ENCODE measurements around the gene EPS8L3.
"Not testable (repeated sequence)": the region's sequence is repeated elsewhere in the genome, so short reads cannot be mapped to it uniquely, and the experiment has no call there.

Gene EPS8L3

GRCh38 chr1:109751531-109752260, 12.0 kb downstream of the EPS8L3 start:
- Mint-ChIP-seq H3K27me3 (ENCODE audit: low read depth, poor library complexity) (peaks cover 27% of the 10 kb centered on the region), H3K27ac (no peak overlapping the region), H3K4me1 (no peaks in the 10 kb centered on the region), H3K4me3 (no peak overlapping the region), H3K9me3 (peaks cover 29% of the 10 kb centered on the region), H3K36me3 (ENCODE audit: low read depth) (peaks cover 4% of the 10 kb centered on the region)
- TF ChIP-seq CTCF (IDR thresholded peaks at IDR 0.05): no peak
- no peak for DNase-seq

- DNase-seq: no peak
- peaks cover 4% of the 10 kb centered on the region for H3K36me3 Mint-ChIP-seq (ENCODE audit: low read depth)
Observed at GRCh38 chr1:109750920-109751319, 12.8 kb downstream of the EPS8L3 start.

GRCh38 chr1:109750241-109750882, 13.4 kb downstream of the EPS8L3 start:
- Mint-ChIP-seq H3K27me3 (ENCODE audit: low read depth, poor library complexity) (peaks cover 27% of the 10 kb centered on the region), H3K4me3 (no peak overlapping the region), H3K4me1 (no peaks in the 10 kb centered on the region), H3K27ac (no peak overlapping the region), H3K9me3 (peaks cover 34% of the 10 kb centered on the region), H3K36me3 (ENCODE audit: low read depth) (peaks cover 4% of the 10 kb centered on the region)
- no peak for DNase-seq
- no peak for TF ChIP-seq CTCF (IDR thresholded peaks at IDR 0.05)

More at GRCh38 chr1:109750920-109751319, 12.8 kb downstream of the EPS8L3 start:
- Mint-ChIP-seq H3K4me1 (no peaks in the 10 kb centered on the region), H3K27me3 (ENCODE audit: low read depth, poor library complexity) (peaks cover 27% of the 10 kb centered on the region), H3K27ac (no peak overlapping the region), H3K9me3 (peaks cover 32% of the 10 kb centered on the region), H3K4me3 (no peak overlapping the region)
- TF ChIP-seq CTCF (IDR thresholded peaks at IDR 0.05): no peak

GRCh38 chr1:109749221-109749620, 14.5 kb downstream of the EPS8L3 start:
- Mint-ChIP-seq H3K4me1 (no peaks in the 10 kb centered on the region), H3K9me3 (peaks cover 40% of the 10 kb centered on the region), H3K27ac (no peak overlapping the region), H3K27me3 (ENCODE audit: low read depth, poor library complexity) (peaks cover 32% of the 10 kb centered on the region), H3K4me3 (no peak overlapping the region), H3K36me3 (ENCODE audit: low read depth) (peaks cover 4% of the 10 kb centered on the region)
- no peak for TF ChIP-seq CTCF (IDR thresholded peaks at IDR 0.05)
- no peak for DNase-seq

GRCh38 chr1:109748311-109748710, 15.4 kb downstream of the EPS8L3 start:
- H3K27me3 Mint-ChIP-seq (ENCODE audit: low read depth, poor library complexity): peaks cover 32% of the 10 kb centered on the region
- H3K36me3 Mint-ChIP-seq (ENCODE audit: low read depth); H3K4me1 Mint-ChIP-seq; H3K27ac Mint-ChIP-seq; DNase-seq; H3K4me3 Mint-ChIP-seq: not testable (repeated sequence)
- H3K9me3 Mint-ChIP-seq: peaks cover 40% of the 10 kb centered on the region

GRCh38 chr1:109740615-109741373, 22.9 kb downstream of the EPS8L3 start, which contains the start of gene GSTM3:
Gene GSTM3 (minus strand): TSS chr1:109741038. CDS start chr1:109740287, 751 bp downstream.
- H3K4me3 Mint-ChIP-seq: peak within 1 kb of the TSS; percentile 84
- peaks cover 17% of the 10 kb centered on the region for H3K4me1 Mint-ChIP-seq
- H3K27ac Mint-ChIP-seq: no peak within 1 kb of the TSS
- no peak for TF ChIP-seq CTCF (IDR thresholded peaks at IDR 0.05)
- H3K36me3 Mint-ChIP-seq (ENCODE audit: low read depth): peaks cover 23% of the 10 kb centered on the region
- H3K9me3 Mint-ChIP-seq: peaks cover 8% of the 10 kb centered on the region
- no peak for DNase-seq
- H3K27me3 Mint-ChIP-seq (ENCODE audit: low read depth, poor library complexity): peaks cover 41% of the 10 kb centered on the region
